K562 (cell line): ENCODE results near the gene CLPSL2. TPM values are rescaled to one million over a fixed set of nuclear protein-coding genes. Genes with fewer than 3 reads are reported as not detected.

Experiments
- ARID1B ChIP-seq: fragments of 450-650 bp; IDR thresholded peaks from 2 replicates; pipeline ENCODE4 v1.6.1; 2016; ENCODE audit warnings: antibody characterized with exemption, mild to moderate bottlenecking, inconsistent platforms
- BRD9 ChIP-seq: fragments of 450-650 bp; IDR thresholded peaks from 2 replicates; pipeline ENCODE4 v1.6.1; 2018; ENCODE audit warnings: low read depth; ENCODE audit not compliant: partially characterized antibody
- CBFA2T2 ChIP-seq: fragments of 450-650 bp; conservative IDR thresholded peaks from 2 replicates; pipeline ENCODE4 v1.6.1; 2017; ENCODE audit warnings: mild to moderate bottlenecking
- CCAR2 ChIP-seq: fragments of 200-400 bp; formaldehyde crosslinking; IDR thresholded peaks from 2 replicates; pipeline ENCODE4 v1.6.1; 2017; ENCODE audit warnings: mild to moderate bottlenecking, low read depth, low read length
- CEBPG ChIP-seq, 3 experiments: fragments of 200-800 bp in 1 of 3; sonication (Bioruptor generic) in 1 of 3; sonication (generic) in 1 of 3; formaldehyde crosslinking in 1 of 3; IDR thresholded peaks in 2 of 3; conservative IDR thresholded peaks in 1 of 3; 2 replicates each; pipeline versions ENCODE4 v1.6.1 to v1.8.0; 2016 to 2022; ENCODE audit warnings: missing compliant biosample characterization in 2 of 3, missing genetic modification characterization in 2 of 3, mild to moderate bottlenecking in 1 of 3, missing genetic modification reagents in 1 of 3
- COPS2 ChIP-seq: fragments of 450-650 bp; conservative IDR thresholded peaks from 2 replicates; pipeline ENCODE4 v1.6.1; 2016; ENCODE audit warnings: mild to moderate bottlenecking, moderate library complexity
- CTBP1 ChIP-seq: fragments of 450-650 bp; IDR thresholded peaks from 2 replicates; pipeline ENCODE4 v1.6.1; 2016; ENCODE audit warnings: borderline replicate concordance
- CTCF ChIP-seq, 3 experiments: IDR thresholded peaks in 2 of 3; conservative IDR thresholded peaks in 1 of 3; 2 replicates each; pipeline ENCODE4 v1.5.1; 2011 to 2012; ENCODE audit warnings: low read length in 3 of 3, mild to moderate bottlenecking in 3 of 3, control low read depth in 2 of 3, improper control_type of control experiment in 1 of 3, inconsistent platforms in 1 of 3, low read depth in 1 of 3, mixed read lengths in 1 of 3, moderate library complexity in 1 of 3; ENCODE audit not compliant: insufficient read depth in 2 of 3
- ELK3 ChIP-seq: fragments of 450-650 bp; formaldehyde crosslinking; IDR thresholded peaks from 2 replicates; pipeline ENCODE4 v1.4.0; 2020; ENCODE audit warnings: mild to moderate bottlenecking
- FOXA3 ChIP-seq, 2 experiments: fragments of 450-650 bp in 1 of 2; sonication (generic) in 1 of 2; formaldehyde crosslinking; IDR thresholded peaks in 1 of 2; conservative IDR thresholded peaks in 1 of 2; 2 replicates each; pipeline versions ENCODE4 v1.4.0 to v1.8.0; 2020 to 2022; ENCODE audit warnings: mild to moderate bottlenecking in 2 of 2, missing genetic modification reagents in 1 of 2
- FOXK2 ChIP-seq, 2 experiments: fragments of 450-650 bp; IDR thresholded peaks in 1 of 2; conservative IDR thresholded peaks in 1 of 2; 2 replicates each; pipeline ENCODE4 v1.6.1; 2016; ENCODE audit warnings: low read depth in 2 of 2, mild to moderate bottlenecking in 1 of 2
- HDAC1 ChIP-seq, 2 experiments: fragments of 450-650 bp; IDR thresholded peaks; 2 replicates each; pipeline ENCODE4 v1.6.1; 2016 to 2017; ENCODE audit warnings: inconsistent platforms in 1 of 2, mild to moderate bottlenecking in 1 of 2, moderate library complexity in 1 of 2
- MIER1 ChIP-seq: fragments of 450-650 bp; IDR thresholded peaks from 2 replicates; pipeline ENCODE4 v1.6.1; 2016; ENCODE audit warnings: antibody characterized with exemption, mild to moderate bottlenecking, low read depth
- NONO ChIP-seq, 2 experiments: fragments of 200-400 bp in 1 of 2; fragments of 450-650 bp in 1 of 2; formaldehyde crosslinking in 1 of 2; IDR thresholded peaks; 2 replicates each; pipeline ENCODE4 v1.6.1; 2017; ENCODE audit warnings: low read depth in 2 of 2, mild to moderate bottlenecking in 2 of 2, moderate library complexity in 2 of 2, low read length in 1 of 2
- NR0B1 ChIP-seq: fragments of 450-650 bp; IDR thresholded peaks from one replicate; pipeline ENCODE4 v1.6.1; 2018; ENCODE audit warnings: mild to moderate bottlenecking, moderate library complexity; ENCODE audit not compliant: partially characterized antibody
- RAD21 ChIP-seq, 2 experiments: fragments of 250-450 bp in 1 of 2; fragments of 450-650 bp in 1 of 2; sonication (Bioruptor Pico) in 1 of 2; formaldehyde crosslinking in 1 of 2; IDR thresholded peaks in 1 of 2; conservative IDR thresholded peaks in 1 of 2; 2 replicates each; pipeline versions ENCODE4 v1.4.0 to v1.8.0; 2020 to 2022; ENCODE audit warnings: mild to moderate bottlenecking in 2 of 2, moderate library complexity in 1 of 2
- TEAD4 ChIP-seq, 2 experiments: sonication (generic) in 1 of 2; formaldehyde crosslinking in 1 of 2; IDR thresholded peaks; 2 replicates each; pipeline versions ENCODE4 v1.6.1 to v1.8.0; 2012 to 2022; ENCODE audit warnings: borderline replicate concordance in 1 of 2, inconsistent platforms in 1 of 2, low read length in 1 of 2, mild to moderate bottlenecking in 1 of 2, missing genetic modification reagents in 1 of 2
- ZBTB34 ChIP-seq: fragments of 250-450 bp; sonication (Bioruptor Pico); IDR thresholded peaks from 2 replicates; pipeline ENCODE4 v1.8.0; 2021; ENCODE audit warnings: mild to moderate bottlenecking, moderate library complexity
- polyA plus RNA-seq, 8 experiments: library from polyadenylated mRNA; depleted of rRNA in 4 of 8; stranded (reverse) in 5 of 8; unstranded in 3 of 8; fragments of >200 nt; fragmentation: Nextera tagmentation in 2 of 8; fragmentation: Illumina TruSeq in 1 of 8; extraction: Ambion mirVana in 2 of 8; extraction: Trizol in 1 of 8; gene quantifications; 2 replicates each; pipeline versions ENCODE4 v1.2.1 to v1.2.3, GENCODE V29; 2011 to 2014; ENCODE audit warnings: inconsistent platforms in 1 of 8, missing spikeins in 1 of 8
- total RNA-seq, 7 experiments: library from RNA; depleted of rRNA in 6 of 7; stranded (reverse); fragments of >200 nt in 6 of 7; fragmentation: Illumina TruSeq in 2 of 7; extraction: Trizol in 2 of 7; gene quantifications; 2 replicates each; pipeline versions ENCODE4 v1.2.1 to v1.2.3, GENCODE V29; 2011 to 2021; ENCODE audit warnings: low replicate concordance in 1 of 7

The CLPSL2 gene
- total and polyA plus RNA-seq, 9 of the 15 experiments (the other 6 are each of a cell fraction or from before 2014, with no cell fraction given), result not detected

GRCh38 chr6:35737413-35738211, 38.8 kb upstream of the CLPSL2 start (continued):
- TF ChIP-seq RAD21 (CRISPR knock-in tag; conservative IDR thresholded peaks at IDR 0.05 in 1 of 2, IDR thresholded peaks at IDR 0.05 in 1 of 2), result peak; percentile 96 to 99
- no peak for TF ChIP-seq ELK3 (CRISPR knock-in tag)
- peak; percentile 49 for TF ChIP-seq BRD9
- TF ChIP-seq FOXK2 (conservative IDR thresholded peaks at IDR 0.05 in 1 of 2, IDR thresholded peaks at IDR 0.05 in 1 of 2; ENCODE audit: low read depth in 2 of 2), result peak in 1 of 2 experiments; percentile 45; a peak in 1 of 4 replicates
- TF ChIP-seq CTBP1, result peak; percentile 15; the same call in 1 of the 2 replicates
- no peak for TF ChIP-seq NONO (IDR thresholded peaks at IDR 0.05; ENCODE audit: low read depth in 2 of 2, low read length in 1 of 2)
- 0 out of 2 replicates have a peak, but pooled peaks have one; percentile 14 for TF ChIP-seq ARID1B
- peak; percentile 90 to 98 (median 94) for TF ChIP-seq CTCF (IDR thresholded peaks at IDR 0.05 in 2 of 3, conservative IDR thresholded peaks at IDR 0.05 in 1 of 3; ENCODE audit: insufficient read depth in 2 of 3, low read depth in 1 of 3, low read length in 3 of 3)
- no peak for TF ChIP-seq HDAC1 (IDR thresholded peaks at IDR 0.05)
- TF ChIP-seq COPS2, result no peak
- no peak for TF ChIP-seq ZBTB34 (CRISPR knock-in tag)
- TF ChIP-seq TEAD4 (IDR thresholded peaks at IDR 0.05; ENCODE audit: low read length), result 0 out of 2 replicates have a peak, but pooled peaks have one; percentile 32
- TF ChIP-seq TEAD4 (CRISPR knock-in tag; IDR thresholded peaks at IDR 0.05; ENCODE audit: borderline replicate concordance), result no peak
- 0 out of 4 replicates have a peak, but pooled peaks of 1 of the 2 experiments have one; percentile 37 for TF ChIP-seq FOXA3 (CRISPR knock-in tag; conservative IDR thresholded peaks at IDR 0.05 in 1 of 2, IDR thresholded peaks at IDR 0.05 in 1 of 2)
- TF ChIP-seq CEBPG (CRISPR knock-in tag; IDR thresholded peaks at IDR 0.05), result peak; percentile 94
- TF ChIP-seq CEBPG (tag; conservative IDR thresholded peaks at IDR 0.05 in 1 of 2, IDR thresholded peaks at IDR 0.05 in 1 of 2), result peak; percentile 99
- TF ChIP-seq NR0B1, result no peak
- no peak for TF ChIP-seq CBFA2T2
- no peak for TF ChIP-seq CCAR2
- no peak for TF ChIP-seq MIER1
